ENCODE data around the gene SUOX.

Gene SUOX

DNA sequence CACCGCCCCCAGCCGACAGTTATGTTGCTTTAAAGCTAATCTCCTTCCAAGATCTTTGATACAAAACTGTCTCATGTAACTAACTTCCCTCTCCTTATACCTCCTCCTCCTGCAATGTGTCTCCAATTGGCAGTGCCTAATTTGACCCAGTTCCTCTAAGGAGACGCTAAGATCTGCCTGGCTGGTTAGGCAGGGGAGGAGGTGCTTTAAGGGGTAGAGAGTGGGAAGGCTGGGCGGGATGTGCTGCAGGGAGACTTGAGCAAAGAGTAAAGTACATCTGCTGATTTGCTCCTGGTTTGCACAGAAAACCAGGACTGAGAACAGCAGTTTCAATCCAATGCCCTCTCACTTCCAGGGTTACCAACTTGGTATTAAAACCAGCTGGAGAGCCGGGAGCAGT lies 16.4 kb downstream of the SUOX start:
- DNase-seq (ENCODE audit: low read depth in 1 of 2, low spot score in 1 of 2), result peak in 1 of 2 experiments; percentile 36

GRCh38 chr12:56014205-56014604 lies 17.1 kb downstream of the SUOX start:
- peak in 1 of 2 experiments; percentile 40 for DNase-seq (ENCODE audit: low read depth in 1 of 2, low spot score in 1 of 2)
- no peak for TF ChIP-seq JUND (IDR thresholded peaks at IDR 0.05; ENCODE audit: low read depth)
- in situ Hi-C loops (cut with HindIII; ENCODE audit: low pct_unique_long_range_greater_than_20kb, low sequenced_read_pairs), result no loop called here

More for the DNA sequence above, 16.4 kb downstream of the SUOX start:
- TF ChIP-seq JUND (IDR thresholded peaks at IDR 0.05; ENCODE audit: low read depth), result no peak
- in situ Hi-C loops (cut with HindIII; ENCODE audit: low pct_unique_long_range_greater_than_20kb, low sequenced_read_pairs), result no loop called here

GRCh38 chr12:56017181-56017580 lies 20.1 kb downstream of the SUOX start:
- DNase-seq (ENCODE audit: low read depth in 1 of 2, low spot score in 1 of 2), result no peak
- no peak for TF ChIP-seq JUND (IDR thresholded peaks at IDR 0.05; ENCODE audit: low read depth)
- in situ Hi-C loops (cut with HindIII; ENCODE audit: low pct_unique_long_range_greater_than_20kb, low sequenced_read_pairs), result no loop called here

DNA sequence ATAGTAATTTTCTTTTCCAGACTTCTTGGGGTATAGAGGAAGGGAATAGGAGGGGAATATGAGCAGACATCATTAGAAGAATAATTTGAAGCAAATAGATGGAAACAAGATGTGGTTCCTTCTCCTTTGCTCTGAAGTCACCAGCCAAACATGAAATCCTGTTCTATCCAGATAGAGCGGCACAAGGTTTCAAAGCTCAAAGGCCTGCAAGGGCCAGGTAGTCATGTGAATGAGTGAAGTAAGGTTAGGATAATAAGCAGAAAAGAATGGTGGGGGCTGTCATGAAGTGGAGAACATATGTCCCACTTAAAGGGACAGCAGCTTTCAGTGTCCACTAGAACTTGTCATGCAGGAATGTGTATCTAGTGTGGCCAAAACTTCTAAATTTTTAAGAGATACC lies 21.3 kb downstream of the SUOX start:
- no peak for TF ChIP-seq JUND (IDR thresholded peaks at IDR 0.05; ENCODE audit: low read depth)
- in situ Hi-C loops (cut with HindIII; ENCODE audit: low pct_unique_long_range_greater_than_20kb, low sequenced_read_pairs), result no loop called here
- no peak for DNase-seq (ENCODE audit: low read depth in 1 of 2, low spot score in 1 of 2)

DNA sequence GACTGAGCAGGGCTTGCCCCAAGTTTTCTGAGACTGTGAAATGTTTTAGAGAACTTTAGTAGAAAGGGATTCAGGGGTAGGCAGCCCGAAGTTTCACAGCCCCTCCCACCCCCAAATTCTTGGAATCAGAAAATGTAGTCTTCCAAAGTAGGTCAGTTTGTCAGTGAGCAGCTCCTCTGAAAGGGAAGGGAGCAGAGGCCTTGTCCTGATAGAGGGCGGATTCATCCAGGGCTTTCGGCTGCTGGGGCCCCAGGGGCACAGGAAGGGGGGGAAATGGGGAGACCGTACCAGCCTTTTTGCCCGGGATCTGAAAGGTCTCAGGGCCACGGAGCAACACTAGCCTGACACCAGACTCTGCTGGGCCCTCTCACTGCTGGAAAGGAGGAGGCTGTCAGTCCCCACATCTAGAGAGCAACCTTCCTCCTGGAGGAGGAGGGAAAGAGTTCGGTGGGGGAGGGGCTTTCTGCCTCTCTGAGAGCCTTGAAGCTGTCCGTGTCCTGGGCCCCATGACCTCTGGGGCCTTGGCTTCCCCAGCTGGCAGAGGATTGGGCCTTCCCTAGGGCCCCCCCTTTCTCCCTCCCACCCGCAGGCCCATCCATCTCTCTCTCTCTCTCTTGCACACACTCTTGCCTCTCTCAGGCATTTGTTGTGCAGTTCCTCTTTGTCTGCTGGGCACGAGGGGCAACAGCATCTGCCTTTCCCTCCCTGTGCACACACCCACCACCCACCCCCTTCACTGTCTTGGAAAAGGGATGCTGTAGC lies 23.5 kb downstream of the SUOX start, which contains the start of gene IKZF4:
Gene IKZF4 (plus strand): TSS at position 621 of the 762 bp plus-strand sequence. CDS start 451 bp downstream, outside the sequence.
- in situ Hi-C loops (cut with HindIII; ENCODE audit: low pct_unique_long_range_greater_than_20kb, low sequenced_read_pairs), result no loop called here
- DNase-seq (ENCODE audit: low read depth in 1 of 2, low spot score in 1 of 2), result no peak
- no peak for TF ChIP-seq JUND (IDR thresholded peaks at IDR 0.05; ENCODE audit: low read depth)

- no peak for DNase-seq (ENCODE audit: low read depth in 1 of 2, low spot score in 1 of 2)
- TF ChIP-seq JUND (IDR thresholded peaks at IDR 0.05; ENCODE audit: low read depth), result no peak
- in situ Hi-C loops (cut with HindIII; ENCODE audit: low pct_unique_long_range_greater_than_20kb, low sequenced_read_pairs), result no loop called here
These were observed 24.9 kb downstream of the SUOX start for GRCh38 chr12:56021889-56022497.

DNA sequence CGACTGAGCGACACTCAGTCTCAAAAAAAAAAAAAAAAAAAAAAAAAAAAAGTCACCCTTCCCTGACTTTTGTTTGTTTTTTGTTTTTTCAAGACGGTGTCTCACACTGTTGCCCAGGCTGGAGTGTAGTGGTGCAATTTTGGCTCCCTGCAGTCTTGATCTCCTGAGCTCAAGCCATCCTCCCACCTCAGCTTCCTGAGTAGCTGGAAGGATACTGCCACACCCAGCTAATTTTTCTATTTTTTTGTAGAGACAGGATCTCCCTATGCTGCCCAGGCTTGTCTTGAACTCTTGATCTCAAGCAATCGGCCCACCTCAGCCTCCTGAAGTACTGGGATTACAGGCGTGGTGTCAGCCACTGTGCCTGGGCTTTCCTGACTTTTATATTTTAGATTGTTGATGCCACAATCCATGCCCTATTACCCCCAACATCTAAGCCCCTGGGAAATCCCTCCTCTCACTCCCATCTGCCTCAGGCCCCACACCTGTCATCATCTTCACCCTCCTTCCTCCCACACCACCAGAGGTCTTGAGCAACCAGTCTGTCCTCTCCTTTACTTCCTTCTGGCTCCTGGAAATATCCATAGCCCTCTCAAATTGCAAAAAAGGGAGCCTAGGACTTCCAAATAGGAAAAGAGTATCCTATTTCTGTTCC lies 31.6 kb downstream of the SUOX start:
- DNase-seq (ENCODE audit: low read depth in 1 of 2, low spot score in 1 of 2), result peak in 1 of 2 experiments; percentile 65

DNA sequence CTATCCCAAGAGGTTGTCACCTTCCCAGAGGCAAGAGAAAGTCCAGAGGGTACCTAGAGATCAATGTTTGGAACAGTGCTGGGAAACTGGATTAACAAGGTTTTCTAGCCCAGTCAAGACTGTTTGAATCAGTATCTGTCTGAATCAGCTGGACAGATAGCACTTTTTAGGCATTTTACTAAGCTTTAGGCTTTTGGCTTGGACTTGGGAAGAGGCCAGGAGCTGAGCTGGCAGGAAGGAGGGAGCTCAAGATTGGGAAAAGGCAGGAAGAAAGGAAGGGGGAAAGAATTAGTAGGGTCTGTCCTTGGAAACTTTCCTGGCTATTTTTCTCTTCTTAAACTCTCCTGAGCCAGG lies 32.1 kb downstream of the SUOX start:
- in situ Hi-C loops (cut with HindIII; ENCODE audit: low pct_unique_long_range_greater_than_20kb, low sequenced_read_pairs), result no loop called here
- no peak for DNase-seq (ENCODE audit: low read depth in 1 of 2, low spot score in 1 of 2)
- no peak for TF ChIP-seq JUND (IDR thresholded peaks at IDR 0.05; ENCODE audit: low read depth)

More for the DNA sequence above, 31.6 kb downstream of the SUOX start:
- no peak for TF ChIP-seq JUND (IDR thresholded peaks at IDR 0.05; ENCODE audit: low read depth)
- in situ Hi-C loops (cut with HindIII; ENCODE audit: low pct_unique_long_range_greater_than_20kb, low sequenced_read_pairs), result no loop called here

GRCh38 chr12:56029666-56030293 lies 32.7 kb downstream of the SUOX start:
- DNase-seq (ENCODE audit: low read depth in 1 of 2, low spot score in 1 of 2), result peak; percentile 60 to 81
- TF ChIP-seq JUND (IDR thresholded peaks at IDR 0.05; ENCODE audit: low read depth), result no peak
- in situ Hi-C loops (cut with HindIII; ENCODE audit: low pct_unique_long_range_greater_than_20kb, low sequenced_read_pairs), result no loop called here

DNA sequence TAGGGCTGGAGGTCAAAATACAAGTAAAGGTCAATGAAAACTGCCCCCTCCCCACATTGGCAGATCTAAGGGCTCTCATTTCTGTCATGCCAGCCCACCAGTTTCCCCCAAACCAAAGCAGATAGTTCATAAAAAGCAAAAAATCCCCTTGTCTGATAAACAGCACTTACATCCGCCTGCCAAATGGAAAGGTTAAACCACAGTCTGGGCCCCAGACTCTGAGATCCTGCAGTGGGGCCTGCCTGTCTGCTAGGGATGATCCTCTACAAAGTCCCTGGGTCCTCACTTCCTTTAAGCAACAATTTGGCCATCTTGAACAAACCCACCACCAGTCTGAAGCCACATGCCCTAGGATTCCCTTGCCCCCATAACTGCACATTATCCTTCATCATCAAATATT lies 34.9 kb downstream of the SUOX start:
- TF ChIP-seq JUND (IDR thresholded peaks at IDR 0.05; ENCODE audit: low read depth), result no peak
- in situ Hi-C loops (cut with HindIII; ENCODE audit: low pct_unique_long_range_greater_than_20kb, low sequenced_read_pairs), result no loop called here
- DNase-seq (ENCODE audit: low read depth in 1 of 2, low spot score in 1 of 2), result no peak

GRCh38 chr12:56034586-56035332 lies 37.7 kb downstream of the SUOX start:
- in situ Hi-C loops (cut with HindIII; ENCODE audit: low pct_unique_long_range_greater_than_20kb, low sequenced_read_pairs), result no loop called here
- DNase-seq (ENCODE audit: low read depth in 1 of 2, low spot score in 1 of 2), result no peak
- TF ChIP-seq JUND (IDR thresholded peaks at IDR 0.05; ENCODE audit: low read depth), result no peak

DNA sequence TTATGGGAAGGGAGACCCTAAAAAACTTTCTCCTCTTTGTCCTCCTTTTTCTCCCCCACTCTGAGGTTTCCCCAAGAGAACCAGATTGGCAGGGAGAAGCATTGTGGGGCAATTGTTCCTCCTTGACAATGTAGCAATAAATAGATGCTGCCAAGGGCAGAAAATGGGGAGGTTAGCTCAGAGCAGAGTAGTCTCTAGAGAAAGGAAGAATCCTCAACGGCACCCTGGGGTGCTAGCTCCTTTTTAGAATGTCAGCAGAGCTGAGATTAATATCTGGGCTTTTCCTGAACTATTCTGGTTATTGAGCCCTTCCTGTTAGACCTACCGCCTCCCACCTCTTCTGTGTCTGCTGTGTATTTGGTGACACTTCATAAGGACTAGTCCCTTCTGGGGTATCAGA lies 40.1 kb downstream of the SUOX start:
- DNase-seq (ENCODE audit: low read depth in 1 of 2, low spot score in 1 of 2), result no peak
- in situ Hi-C loops (cut with HindIII; ENCODE audit: low pct_unique_long_range_greater_than_20kb, low sequenced_read_pairs), result no loop called here
- TF ChIP-seq JUND (IDR thresholded peaks at IDR 0.05; ENCODE audit: low read depth), result no peak

All from T47D (cell line).